ENCODE results near the gene RNF114. TPM values are rescaled to one million over a fixed set of nuclear protein-coding genes. Genes with fewer than 3 reads are reported as not detected.
"Not testable (repeated sequence)": the region's sequence is repeated elsewhere in the genome, so short reads cannot be mapped to it uniquely, and the experiment has no call there.

The RNF114 gene, protein sequence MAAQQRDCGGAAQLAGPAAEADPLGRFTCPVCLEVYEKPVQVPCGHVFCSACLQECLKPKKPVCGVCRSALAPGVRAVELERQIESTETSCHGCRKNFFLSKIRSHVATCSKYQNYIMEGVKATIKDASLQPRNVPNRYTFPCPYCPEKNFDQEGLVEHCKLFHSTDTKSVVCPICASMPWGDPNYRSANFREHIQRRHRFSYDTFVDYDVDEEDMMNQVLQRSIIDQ
- total RNA-seq = 10 to 100 TPM; 75.7 to 84.1 TPM
- long read RNA-seq, transcript RNF114-201 (6 exons, 2,503 nt) = major isoform, 113 of 141 reads
- long read RNA-seq, partial matches to known transcripts = 6 of 141 reads
- long read RNA-seq, other reads (novel, unspliced or antisense) = 22 of 141 reads

DNA sequence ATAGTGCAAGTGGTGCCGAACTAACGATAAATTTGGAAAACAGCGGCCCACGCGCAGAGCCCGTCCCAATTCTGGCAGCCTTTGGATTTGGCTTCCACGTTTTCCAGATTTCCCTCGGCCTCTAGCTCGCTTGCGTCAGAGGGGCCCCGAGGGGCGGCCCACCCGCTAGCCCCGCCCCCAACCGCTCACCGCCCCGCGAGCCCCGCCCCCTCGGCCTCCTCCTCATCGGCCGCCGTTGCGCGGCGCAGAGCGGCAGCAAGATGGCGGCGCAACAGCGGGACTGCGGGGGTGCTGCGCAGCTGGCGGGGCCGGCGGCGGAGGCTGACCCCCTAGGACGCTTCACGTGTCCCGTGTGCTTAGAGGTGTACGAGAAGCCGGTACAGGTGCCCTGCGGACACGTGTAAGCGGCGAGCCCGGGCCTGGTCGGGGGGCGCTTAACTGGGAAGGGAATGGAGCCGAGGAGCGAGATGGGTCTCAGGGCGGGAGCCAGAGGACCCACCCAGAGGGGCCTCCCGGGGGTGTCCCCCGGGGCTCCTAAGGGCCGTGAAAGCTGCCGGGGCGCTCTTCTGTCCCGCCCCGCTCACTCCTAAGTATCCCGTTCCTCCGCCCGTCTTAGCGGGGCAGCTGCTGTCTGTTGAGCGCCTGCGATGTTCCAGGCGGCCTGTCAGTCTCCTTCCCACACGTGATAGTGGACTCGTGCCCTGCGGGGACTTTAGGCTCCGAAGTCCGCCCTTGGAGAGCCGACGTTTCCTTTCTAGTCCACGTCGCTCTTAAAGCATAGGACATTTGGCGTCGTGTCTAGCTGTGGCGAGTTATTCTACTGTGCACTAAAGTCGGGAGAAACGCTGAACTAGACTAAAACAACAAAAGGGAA lies at the start of gene RNF114:
Gene RNF114, plus strand, starts transcription at position 245 of the 874 bp plus-strand sequence. Its CDS starts 16 bp downstream, at position 261.
- intact Hi-C loops (cut with DNase I, micrococcal nuclease) = no loop called here
- DNase-seq (peak; percentile 85 to 94), ATAC-seq (peak; percentile 83)

DNA sequence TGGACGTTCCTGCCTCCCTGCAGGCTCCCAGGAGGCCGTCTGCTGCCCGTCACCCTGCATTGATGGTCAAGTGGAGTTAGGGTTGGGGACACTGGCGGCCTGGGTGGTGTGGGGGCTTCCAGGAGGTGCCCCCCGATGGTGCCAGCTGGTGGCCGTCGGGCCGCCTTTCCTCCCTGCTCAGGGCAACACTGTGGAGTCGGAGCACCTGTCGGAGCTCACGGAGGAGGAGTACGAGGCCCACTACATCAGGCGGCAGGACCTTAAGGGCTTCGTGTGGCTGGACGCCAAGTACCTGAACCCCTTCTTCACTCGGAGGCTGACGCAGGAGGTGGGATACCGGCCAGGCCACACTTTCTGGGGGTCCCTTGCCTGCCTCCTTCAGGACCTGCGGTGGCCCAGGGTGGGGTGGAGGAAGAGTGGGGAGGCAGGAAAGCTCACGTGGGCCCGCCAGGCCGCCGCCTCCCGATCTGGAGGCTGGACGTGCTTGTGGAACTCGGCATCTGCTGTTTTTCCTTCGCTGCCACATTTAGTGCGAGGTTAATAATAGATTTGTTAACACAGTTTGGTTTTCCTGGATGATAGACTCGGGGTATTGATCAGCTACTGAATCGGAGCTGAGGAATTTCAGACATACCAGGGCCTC lies 49.5 kb upstream of the RNF114 start:
- ATAC-seq (no peak), DNase-seq (no peak)
- intact Hi-C loops (cut with DNase I, micrococcal nuclease) = no loop called here

DNA sequence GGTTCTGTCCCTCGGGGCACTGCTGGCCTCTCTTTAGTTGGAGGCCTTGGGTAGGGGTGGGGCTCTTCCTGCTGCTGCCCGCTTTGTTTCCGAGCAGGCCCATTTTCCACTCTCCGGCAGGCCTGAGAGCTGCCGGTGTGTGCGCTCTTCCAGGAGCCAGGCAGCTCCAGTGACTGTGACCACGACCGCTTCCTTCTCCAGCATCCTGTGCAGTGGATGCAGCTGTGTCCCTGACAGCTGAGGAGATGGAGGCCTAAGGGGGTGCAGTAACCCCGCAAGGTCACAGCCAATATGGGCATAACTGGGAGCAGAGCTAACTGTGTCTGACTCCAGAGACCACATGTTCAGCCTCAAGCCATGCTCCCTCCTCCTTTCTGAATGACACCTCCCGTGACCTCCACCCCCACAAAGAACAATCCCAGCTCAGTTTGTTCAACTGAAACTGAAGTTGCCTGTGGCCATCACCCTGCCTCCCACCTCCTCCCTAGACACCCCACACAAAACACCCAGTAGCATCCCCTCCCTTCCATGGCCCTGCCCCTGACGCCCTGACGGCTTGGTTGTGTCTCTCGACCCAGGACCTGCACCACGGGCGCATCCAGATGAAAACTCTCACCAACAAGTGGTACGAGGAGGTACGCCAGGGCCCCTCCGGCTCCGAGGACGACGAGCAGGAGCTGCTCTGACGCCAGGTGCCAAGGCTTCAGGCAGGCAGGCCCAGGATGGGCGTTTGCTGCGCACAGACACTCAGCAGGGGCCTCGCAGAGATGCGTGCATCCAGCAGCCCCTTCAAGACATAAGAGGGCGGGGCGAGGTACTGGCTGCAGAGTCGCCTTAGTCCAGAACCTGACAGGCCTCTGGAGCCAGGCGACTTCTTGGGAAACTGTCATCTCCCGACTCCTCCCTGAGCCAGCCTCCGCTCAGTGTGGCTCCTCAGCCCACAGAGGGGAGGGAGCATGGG lies 48.7 kb upstream of the RNF114 start:
- intact Hi-C loops (cut with DNase I, micrococcal nuclease) = no loop called here
- ATAC-seq (no peak), DNase-seq (no peak)

DNA sequence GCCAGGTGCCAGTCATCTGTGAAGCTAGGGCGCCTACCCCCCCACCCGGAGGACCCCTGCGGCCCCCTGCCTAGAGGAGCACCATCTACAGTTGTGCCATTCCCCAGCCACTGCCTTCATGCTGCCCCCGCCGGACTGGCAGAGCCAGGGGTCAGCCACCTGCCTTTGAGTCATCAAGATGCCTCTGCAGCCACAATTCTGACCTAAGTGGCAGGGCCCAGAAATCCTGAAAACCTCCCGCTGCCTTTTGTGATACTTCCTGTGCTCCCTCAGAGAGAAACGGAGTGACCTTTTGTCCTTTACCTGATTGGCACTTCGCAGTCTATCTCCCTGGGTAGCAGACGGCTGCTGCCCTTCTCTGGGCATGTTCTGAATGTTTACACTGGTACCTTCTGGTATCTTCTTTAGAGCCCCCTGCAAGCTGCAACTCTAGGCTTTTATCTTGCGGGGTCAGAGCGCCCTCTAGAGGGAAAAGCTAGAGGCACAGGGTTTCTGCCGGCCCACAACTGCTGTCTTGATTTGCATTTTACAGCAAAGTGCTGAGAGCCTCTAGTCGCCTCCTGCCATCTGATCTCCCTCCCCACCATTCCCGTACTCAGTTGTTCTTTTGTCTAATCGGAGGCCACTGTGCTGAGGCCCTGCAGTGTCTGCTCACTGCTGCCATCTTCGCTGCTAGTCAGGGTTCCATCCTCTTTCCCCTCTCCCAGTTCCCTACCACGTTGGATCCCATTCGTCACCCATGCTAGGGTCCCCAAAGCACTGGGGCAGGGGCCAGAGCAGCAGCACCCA lies 47.8 kb upstream of the RNF114 start:
- DNase-seq (peak in 1 of 2 donors; percentile 58), ATAC-seq (peak; percentile 49)
- intact Hi-C loops (cut with DNase I, micrococcal nuclease) = no loop called here

DNA sequence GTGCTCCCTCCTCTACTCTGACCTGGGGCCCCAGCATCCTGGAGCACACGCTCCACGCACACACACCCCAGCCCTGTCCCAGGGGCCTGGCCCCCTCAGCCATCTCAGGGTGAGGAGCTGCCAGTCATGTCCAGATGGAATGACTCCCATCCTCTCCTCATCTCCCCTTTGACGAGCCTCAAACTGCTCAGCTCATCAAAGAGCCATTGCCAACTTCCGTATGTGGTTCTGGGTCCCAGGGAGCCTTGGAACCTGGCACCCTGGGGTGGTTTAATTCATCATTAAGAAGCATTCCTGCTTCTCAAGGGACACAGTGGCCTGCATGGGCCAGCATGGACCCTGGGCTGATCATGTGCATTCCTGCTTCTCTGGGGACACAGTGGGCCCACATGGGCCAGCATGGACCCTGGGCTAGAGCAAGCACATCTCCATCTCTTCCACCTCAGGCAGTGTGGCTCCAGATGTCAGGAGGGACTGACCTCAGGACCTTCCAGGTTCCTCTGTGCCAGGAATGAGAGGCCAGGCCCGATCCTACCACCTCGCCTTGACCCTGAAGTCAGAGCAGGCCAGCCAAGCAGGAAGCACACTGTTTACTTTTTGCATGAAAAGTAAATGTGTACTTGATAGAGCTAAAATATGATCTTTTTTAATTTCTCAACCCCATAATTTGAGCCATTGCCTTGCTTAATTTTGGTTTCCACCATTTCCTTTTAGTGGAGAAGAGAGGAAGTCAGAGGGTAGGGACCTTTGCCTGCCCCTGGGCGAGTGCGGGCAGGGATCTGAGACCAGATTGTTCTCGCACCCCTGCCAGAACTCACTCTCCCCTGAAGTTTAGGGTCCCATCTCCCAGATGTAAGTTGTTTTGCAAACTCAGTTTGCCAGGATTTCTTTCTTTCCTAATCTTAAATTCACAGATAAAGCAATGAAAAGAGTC lies 46.9 kb upstream of the RNF114 start:
- ATAC-seq = peak; percentile 42
- no peak for DNase-seq
- intact Hi-C loops (cut with DNase I, micrococcal nuclease) = no loop called here

DNA sequence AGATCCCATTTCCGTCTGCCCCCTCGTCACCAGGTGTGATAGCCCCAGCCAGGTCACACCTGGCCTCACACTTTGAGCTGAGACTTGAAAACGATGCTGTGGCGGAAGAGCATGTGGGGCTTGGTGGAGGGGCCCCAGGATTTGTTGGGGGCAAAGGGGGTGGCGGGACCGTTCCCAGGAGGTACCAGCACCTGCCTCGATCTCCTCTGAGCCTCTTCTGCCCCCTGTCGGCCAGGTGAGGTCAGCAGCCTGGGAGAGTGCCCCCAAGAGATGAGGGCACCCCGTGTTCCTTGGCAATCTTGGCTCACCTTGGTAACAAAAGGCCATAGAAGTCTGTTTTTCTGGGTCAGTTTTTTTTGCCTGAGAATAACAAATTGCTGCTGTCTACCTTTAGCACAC lies 46.3 kb upstream of the RNF114 start:
- DNase-seq = no peak
- no peak for ATAC-seq
- intact Hi-C loops (cut with DNase I, micrococcal nuclease) = no loop called here

DNA sequence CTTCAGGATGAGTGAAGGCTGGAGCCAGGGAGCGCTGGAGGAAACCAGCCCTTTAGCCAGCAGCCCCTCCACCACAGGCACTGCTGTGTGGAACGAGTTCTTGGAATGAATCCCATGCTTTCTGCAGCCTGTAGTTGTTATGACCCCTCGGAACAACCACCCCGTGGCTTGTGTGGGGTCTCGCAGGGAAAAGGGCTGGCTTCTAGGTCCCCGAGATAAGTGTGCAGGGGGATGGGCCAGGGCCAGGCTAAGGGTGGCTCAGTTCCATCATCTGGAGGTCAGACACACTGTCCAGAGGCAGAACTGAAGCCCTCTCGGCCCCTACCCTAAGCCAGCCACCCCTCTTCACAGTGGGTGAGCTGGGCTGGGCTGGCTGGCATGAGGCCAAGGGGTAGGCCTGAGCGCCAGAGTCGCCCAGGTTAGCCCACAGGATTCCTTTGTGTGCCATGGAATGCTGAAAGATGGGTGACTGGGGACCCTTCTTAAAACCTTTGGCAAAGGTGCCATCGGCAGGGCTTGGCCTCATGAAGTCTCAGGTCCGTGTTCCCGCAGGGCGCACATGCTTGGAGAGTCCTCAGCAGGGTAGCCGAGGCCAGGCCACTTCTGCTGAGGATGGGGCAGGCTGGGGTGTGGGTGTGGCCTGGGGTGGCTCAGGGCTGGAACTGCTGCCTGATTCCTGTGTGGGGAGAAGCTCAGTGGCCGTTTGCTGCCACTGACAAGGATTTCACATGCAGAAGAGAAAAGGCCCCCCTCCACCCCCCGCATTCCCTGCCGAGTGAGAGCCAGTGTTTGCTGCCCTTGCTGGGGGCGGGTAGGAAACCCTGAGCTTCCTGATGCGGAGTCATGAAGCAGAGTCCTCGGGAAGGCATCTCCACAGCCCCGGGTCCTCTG lies 45.5 kb upstream of the RNF114 start:
- peak; percentile 17 for ATAC-seq
- DNase-seq = no peak

DNA sequence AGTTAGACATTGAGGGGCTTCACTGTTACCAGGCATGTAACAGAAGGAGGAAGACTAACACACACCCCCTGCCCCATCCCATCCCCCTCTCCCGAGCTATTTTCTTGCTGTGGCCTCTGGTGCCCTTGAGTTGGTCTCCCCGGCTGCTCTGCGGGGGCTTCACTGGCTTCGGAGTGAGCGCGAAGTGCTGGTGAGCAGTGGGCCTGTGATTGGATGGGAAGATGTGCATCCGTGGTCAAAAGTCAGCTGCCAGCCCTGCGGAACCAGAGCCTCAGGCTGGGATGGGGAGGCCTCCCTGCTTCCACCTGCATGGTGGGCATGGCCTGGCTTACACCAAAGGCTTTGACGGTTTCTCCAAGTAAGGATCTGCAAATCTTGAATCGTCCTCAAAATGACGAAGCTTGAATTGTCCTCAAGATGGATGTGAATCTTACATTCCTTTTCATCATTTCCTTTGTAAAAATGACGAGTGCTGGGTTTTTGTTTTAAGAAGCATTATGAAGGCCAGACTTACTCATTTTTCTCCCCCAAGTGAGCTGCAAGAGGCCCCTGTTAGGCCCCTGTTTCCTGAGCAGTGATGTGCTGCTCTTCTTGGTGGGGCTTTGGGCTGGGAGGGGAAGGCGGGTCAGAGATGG lies 44.6 kb upstream of the RNF114 start:
- ATAC-seq (no peak), DNase-seq (no peak)
- intact Hi-C loops (cut with DNase I, micrococcal nuclease) = no loop called here

More for the DNA sequence above, 45.5 kb upstream of the RNF114 start:
- intact Hi-C loops (cut with DNase I, micrococcal nuclease) = no loop called here

DNA sequence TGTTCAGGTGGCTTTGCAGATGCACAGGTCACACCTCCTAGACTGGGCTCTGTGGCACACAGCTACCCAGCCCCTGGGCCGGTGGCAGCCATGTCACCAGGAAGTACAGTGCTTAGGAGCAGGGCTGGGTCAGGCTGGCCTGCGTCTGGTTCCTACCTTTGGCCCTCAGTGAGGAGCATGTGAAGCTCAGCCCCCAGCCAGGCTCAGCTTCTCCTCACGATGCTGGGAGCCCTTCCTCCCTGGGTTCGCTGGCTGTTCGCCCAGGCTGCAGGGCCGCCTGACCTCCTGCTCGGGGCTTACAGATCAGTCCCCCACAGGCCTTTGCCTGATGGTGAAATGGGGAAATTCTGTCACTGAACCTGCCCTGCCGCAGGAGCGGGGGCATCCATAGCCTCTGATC lies 43.9 kb upstream of the RNF114 start:
- peak; percentile 41 for ATAC-seq
- intact Hi-C loops (cut with DNase I, micrococcal nuclease) = no loop called here
- DNase-seq = no peak

DNA sequence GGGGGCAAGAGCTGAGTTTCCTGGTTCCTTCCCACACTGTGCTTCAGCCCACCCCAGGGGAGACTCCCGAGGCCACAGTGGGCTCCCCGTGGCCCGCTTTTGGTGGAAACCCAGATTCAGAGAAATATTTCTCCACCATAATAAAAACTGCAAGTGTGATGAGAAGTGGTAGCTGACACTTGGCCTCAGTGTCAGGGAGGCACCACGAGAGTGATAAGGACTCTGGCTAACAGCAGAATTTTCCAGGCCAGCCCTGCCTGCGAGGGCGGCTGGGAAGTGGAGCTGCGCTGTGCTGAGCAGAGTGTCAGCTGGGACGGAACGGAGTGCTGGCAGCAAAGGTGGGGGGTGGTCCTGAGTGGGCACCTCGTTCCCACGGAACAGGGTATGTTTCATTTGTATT lies 43.4 kb upstream of the RNF114 start:
- no peak for ATAC-seq
- DNase-seq = no peak
- intact Hi-C loops (cut with DNase I, micrococcal nuclease) = no loop called here

DNA sequence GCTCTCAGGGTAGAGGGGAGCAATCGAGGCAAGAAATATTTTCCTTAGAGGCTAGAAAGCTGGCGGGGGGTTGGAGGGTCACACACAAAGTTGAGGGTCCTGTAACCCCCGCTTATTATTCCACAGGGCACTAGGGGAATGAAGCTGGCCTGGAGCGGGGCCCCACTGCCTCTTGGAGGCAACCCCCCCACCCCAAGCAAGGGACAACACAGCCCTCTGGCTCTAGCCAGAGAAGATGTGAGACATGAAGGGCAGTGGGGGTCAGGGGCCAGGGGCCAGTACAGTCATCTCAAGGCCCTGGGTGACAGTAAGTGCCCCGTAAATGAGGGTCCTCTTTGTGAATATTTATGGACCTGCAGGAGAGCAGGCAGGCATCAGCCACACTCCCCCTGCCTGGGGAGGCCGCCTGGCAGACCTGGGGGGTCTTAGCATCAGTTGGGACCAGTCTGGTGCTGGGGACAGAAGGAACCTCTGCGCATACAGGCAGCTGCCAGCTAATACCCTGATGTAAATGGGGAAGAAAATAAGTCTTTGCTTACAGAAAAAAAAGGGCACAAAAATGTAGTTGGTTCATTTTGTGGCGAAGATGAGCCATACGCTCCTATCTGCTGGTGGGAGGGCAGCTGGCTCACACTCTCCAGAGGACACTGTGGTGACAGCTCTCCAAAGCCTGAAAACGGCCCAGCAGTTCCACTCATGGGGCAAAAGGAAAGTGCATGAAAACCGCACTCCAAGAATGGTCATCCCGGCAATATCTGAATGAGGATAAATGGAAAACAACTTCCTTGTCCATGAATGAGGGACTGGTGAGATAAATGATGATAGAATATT lies 42.7 kb upstream of the RNF114 start:
- ATAC-seq (no peak), DNase-seq (no peak)
- intact Hi-C loops (cut with DNase I, micrococcal nuclease) = no loop called here

DNA sequence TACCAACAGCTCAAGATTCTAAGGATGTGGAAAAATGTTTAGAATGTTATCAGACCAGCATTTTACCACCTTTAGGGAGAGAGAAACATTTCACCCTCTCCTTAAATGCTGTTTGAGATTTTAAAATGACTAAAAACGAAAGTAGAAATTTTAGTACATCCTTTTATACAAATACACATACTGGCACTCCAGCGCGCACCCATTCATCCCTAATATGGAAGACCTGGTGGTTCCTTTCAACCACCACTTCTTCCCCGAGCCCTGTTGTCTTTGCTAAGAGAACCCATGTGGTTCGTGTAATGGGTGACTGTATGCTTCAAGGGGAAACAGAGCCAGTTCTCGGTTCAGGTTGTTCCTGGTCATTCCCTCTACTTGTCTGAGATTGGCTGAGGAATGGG lies 42.1 kb upstream of the RNF114 start:
- intact Hi-C loops (cut with DNase I, micrococcal nuclease) = no loop called here

DNA sequence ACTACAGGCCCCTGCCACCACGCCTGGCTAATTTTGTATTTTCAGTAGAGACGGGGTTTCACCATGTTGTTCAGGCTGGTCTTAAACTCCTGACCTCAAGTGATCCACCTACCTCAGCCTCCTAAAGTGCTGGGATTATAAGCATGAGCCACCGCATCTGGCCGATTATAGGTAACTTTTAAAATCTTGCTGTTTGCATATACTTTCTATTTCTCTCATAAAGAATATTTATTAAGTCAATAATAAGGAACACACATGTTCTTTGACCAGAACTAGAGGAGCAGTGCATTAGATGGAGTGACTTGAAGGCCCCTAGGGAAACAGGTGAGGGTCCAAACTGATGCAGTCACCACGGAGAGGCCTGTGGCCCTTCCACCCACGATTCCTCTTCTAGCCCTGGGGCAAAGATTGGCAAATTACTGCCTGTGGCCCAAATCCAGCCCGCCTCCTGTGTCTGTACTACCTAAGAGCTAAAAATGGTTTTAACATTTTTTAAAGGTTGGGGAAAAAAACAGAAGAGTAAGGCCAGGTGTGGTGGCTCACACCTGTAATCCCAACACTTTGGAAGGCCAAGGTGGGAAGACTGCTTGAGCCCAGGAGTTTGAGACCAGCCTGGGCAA lies 40.6 kb upstream of the RNF114 start:
- intact Hi-C loops (cut with DNase I, micrococcal nuclease); ATAC-seq; DNase-seq: not testable (repeated sequence)

More for the DNA sequence above, 42.1 kb upstream of the RNF114 start:
- ATAC-seq (no peak), DNase-seq (no peak)

DNA sequence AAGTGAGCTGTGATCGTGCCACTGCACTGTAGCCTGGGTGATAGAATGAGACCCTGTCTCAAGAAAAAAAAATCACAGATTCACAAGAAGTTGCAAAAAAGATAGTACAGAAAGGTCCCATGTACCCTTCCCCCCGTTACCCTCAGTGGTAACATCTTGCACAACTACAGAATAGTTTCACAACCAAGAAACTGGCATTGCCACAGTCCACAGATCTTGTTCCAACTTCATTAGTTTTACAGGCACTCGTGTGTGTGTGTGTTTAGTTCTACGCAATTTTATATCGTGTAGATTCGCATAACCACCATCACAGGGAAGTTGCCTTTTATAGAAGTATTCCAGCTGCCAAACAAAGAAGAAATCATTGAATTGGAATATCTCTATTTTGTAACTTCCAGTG lies 40.0 kb upstream of the RNF114 start:
- ATAC-seq (no peak), DNase-seq (no peak)
- intact Hi-C loops (cut with DNase I, micrococcal nuclease) = no loop called here

Measured in left colon (tissue), 2 donors.